Measurements from ENCODE around the gene SLC66A1.

- TF ChIP-seq POLR2A (IDR thresholded peaks at IDR 0.05; ENCODE audit: low read depth) (no peak), CTCF (IDR thresholded peaks at IDR 0.05) (no peak), POLR2AphosphoS5 (IDR thresholded peaks at IDR 0.05) (no peak)
These were observed 60.5 kb downstream of the SLC66A1 start for GRCh38 chr1:19372602-19373001.
